Nephron progenitor cell (in vitro differentiated cells): ENCODE results near the gene HRCT1.

ENCODE experiments used
- DNase-seq: peaks from one replicate; pipeline ENCODE4 v3.0.0; 2021
- H3K27ac Mint-ChIP-seq: 2 replicates; pipeline ENCODE4 v1.8.0; 2021; ENCODE audit warnings: mild to moderate bottlenecking, moderate library complexity, mixed read lengths
- H3K27me3 Mint-ChIP-seq: 2 replicates; pipeline ENCODE4 v1.8.0; 2021; ENCODE audit warnings: mild to moderate bottlenecking, low read depth, mixed read lengths; ENCODE audit not compliant: poor library complexity
- H3K36me3 Mint-ChIP-seq: 2 replicates; pipeline ENCODE4 v1.8.0; 2021; ENCODE audit warnings: low read depth, mixed read lengths
- H3K4me1 Mint-ChIP-seq: 2 replicates; pipeline ENCODE4 v1.8.0; 2021; ENCODE audit warnings: mixed read lengths
- H3K4me3 Mint-ChIP-seq: 2 replicates; pipeline ENCODE4 v1.8.0; 2021; ENCODE audit warnings: mild to moderate bottlenecking, moderate library complexity, mixed read lengths
- H3K9me3 Mint-ChIP-seq: 2 replicates; pipeline ENCODE4 v1.8.0; 2021; ENCODE audit warnings: mild to moderate bottlenecking, moderate library complexity, mixed read lengths
- TF ChIP-seq, protein P1 (sequence below): fragments of 200-600 bp; sonication (generic); IDR thresholded peaks from 2 replicates; pipeline ENCODE4 v1.5.0; 2021; ENCODE audit warnings: antibody characterized with exemption

Gene HRCT1

DNA sequence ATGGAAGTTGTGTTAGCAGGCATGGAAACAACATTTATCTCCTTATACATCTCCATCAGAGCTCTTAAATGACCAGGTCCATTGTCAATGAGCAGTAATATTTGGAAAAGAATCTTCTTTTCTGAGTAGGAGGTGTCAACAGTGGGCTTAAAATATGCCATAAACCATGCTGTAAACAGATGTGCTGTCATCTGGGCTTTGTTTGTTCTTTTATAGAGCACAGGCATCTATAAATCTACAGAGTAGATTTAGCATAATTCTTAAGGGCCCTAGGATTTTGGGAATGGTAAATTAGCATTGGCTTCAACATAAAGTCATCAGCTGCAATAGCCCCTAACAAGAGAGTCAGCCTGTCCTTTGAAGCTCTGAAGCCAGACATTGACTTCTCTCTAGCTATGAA, 7.7 kb upstream of the HRCT1 start:
- Mint-ChIP-seq H3K4me1 (peaks cover 4% of the 10 kb centered on the region), H3K9me3 (no peaks in the 10 kb centered on the region), H3K27ac (no peak overlapping the region), H3K27me3 (peaks cover 69% of the 10 kb centered on the region), H3K36me3 (no peaks in the 10 kb centered on the region), H3K4me3 (no peak overlapping the region)
- DNase-seq = no peak
- TF ChIP-seq, protein P1, sequence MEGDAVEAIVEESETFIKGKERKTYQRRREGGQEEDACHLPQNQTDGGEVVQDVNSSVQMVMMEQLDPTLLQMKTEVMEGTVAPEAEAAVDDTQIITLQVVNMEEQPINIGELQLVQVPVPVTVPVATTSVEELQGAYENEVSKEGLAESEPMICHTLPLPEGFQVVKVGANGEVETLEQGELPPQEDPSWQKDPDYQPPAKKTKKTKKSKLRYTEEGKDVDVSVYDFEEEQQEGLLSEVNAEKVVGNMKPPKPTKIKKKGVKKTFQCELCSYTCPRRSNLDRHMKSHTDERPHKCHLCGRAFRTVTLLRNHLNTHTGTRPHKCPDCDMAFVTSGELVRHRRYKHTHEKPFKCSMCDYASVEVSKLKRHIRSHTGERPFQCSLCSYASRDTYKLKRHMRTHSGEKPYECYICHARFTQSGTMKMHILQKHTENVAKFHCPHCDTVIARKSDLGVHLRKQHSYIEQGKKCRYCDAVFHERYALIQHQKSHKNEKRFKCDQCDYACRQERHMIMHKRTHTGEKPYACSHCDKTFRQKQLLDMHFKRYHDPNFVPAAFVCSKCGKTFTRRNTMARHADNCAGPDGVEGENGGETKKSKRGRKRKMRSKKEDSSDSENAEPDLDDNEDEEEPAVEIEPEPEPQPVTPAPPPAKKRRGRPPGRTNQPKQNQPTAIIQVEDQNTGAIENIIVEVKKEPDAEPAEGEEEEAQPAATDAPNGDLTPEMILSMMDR = no peak

DNA sequence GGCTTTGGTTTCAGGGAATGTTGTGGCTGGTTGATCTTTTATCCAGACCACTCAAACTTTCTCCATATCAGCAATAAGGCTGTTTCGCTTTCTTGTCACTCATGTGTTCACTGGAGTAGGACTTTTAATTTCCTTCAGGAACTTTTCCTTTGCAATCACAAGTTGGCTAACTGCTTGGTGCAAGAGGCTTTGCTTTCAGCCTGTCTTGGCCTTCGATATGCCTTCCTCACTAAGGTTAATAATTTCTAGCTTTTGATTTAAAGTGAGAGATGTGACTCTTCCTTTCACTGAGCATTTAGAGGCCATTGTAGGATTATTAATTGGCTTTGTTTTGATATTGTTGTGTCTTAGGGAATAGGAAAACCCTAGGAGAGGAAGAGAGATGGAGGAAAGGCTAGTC, 7.0 kb upstream of the HRCT1 start:
- TF ChIP-seq, protein P1 = no peak
- no peak overlapping the region for H3K4me3 Mint-ChIP-seq
- no peak for DNase-seq
- H3K4me1 Mint-ChIP-seq = peaks cover 7% of the 10 kb centered on the region
- H3K9me3 Mint-ChIP-seq = no peaks in the 10 kb centered on the region
- no peak overlapping the region for H3K27ac Mint-ChIP-seq
- peaks cover 64% of the 10 kb centered on the region for H3K27me3 Mint-ChIP-seq
- no peaks in the 10 kb centered on the region for H3K36me3 Mint-ChIP-seq

DNA sequence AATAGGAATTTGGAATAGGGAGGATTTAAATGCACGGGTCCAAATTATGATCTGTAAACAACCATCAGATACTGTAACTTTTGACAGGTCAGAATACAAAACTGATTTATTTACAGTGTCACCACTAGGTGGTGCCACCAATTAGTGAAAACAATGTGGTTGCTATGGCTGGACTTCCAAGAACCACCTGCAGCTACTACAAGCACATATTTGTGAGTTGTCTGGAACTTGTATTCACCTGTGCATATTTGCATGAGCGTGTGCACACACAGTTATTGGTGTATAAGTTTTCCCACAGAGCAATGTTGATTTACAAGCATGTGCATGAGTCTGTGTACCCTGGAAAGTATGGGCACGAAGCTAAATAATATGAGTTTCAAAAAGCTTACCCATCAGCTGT, 3.0 kb upstream of the HRCT1 start:
- Mint-ChIP-seq H3K27ac (no peak overlapping the region), H3K9me3 (no peaks in the 10 kb centered on the region), H3K4me1 (peaks cover 45% of the 10 kb centered on the region), H3K4me3 (no peak overlapping the region), H3K36me3 (no peaks in the 10 kb centered on the region), H3K27me3 (peaks cover 41% of the 10 kb centered on the region)
- TF ChIP-seq, protein P1 = peak; percentile 59
- DNase-seq = no peak

DNA sequence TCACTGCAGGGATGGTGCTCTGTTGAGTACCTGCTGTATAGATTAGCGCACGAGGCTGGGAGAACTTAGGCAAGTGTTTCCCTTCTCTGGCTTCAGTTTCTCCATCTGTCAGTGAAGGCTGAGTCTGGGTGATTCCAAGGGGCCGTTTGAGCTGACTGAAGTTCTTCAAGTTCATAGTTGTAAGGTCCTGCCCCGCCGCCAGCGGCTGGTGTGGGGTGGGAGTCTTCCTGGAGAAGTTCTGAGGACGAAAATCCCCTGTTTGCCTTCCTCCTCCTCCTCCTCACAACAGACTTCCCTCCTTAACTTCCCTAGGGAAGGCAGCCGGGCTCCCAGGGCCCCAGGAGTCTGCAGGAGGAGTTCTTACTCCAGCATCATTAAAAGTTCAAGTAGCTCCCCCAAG, 1.7 kb upstream of the HRCT1 start:
- peaks cover 58% of the 10 kb centered on the region for H3K4me1 Mint-ChIP-seq

DNA sequence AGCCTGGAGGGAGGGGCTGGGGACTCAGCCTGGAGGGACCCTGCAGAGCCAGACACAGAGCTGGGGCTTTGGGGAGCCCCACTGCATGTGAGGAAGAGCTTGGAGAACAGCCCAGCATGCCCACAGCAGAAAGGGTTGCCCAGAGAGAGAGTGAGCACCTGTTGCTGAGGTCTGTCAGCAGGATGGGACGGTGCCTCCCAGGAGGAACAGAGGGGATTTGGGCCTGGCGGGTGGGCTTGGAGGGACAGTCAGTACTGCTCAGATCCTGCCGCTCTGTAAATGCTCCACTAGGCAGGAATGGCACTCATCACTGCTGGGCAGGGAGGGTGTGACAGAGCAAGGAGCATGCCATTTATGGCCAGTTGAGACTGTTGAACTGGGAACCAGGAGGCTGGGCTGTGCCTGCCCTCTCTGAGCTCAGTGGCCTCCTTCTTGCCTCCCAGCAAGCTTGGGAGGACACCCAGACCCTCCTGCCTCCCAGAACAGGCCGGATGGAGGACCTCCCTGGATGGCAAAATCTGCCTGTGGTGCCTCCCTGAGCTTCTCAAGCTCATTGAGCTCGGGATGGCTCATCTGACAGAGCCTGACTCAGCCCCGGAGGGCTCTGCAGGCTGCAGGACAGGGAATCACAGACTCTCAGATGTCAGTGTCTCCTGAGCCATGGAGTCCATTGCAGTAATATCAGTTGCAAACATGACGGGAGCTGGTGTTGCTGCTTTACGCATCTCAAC, 786 bp upstream of the HRCT1 start:
- Mint-ChIP-seq H3K4me1 (peaks cover 63% of the 10 kb centered on the region), H3K9me3 (no peaks in the 10 kb centered on the region), H3K36me3 (no peaks in the 10 kb centered on the region), H3K27ac (peak overlapping the region; percentile 86), H3K27me3 (peaks cover 31% of the 10 kb centered on the region), H3K4me3 (peak overlapping the region; percentile 5)
- no peak for DNase-seq
- TF ChIP-seq, protein P1 = no peak

More for the DNA sequence above, 1.7 kb upstream of the HRCT1 start:
- no peak overlapping the region for H3K4me3 Mint-ChIP-seq
- H3K9me3 Mint-ChIP-seq = no peaks in the 10 kb centered on the region
- no peak for DNase-seq
- H3K36me3 Mint-ChIP-seq = no peaks in the 10 kb centered on the region
- H3K27ac Mint-ChIP-seq = no peak overlapping the region
- TF ChIP-seq, protein P1 = no peak
- peaks cover 34% of the 10 kb centered on the region for H3K27me3 Mint-ChIP-seq
